RWPE1 (cell line): ENCODE measurements around the gene PEAK1.

ENCODE experiments used
- CTCF ChIA-PET: fragments of 350-600 bp; sonication (Branson Sonifier 250); formaldehyde crosslinking; extraction: SDS; loops from one replicate; lab custom pipeline; 2021; lab: Yijun Ruan, JAX
- POLR2A ChIA-PET: fragments of 400-600 bp; formaldehyde crosslinking; extraction: SDS; loops from one replicate; lab custom pipeline; 2020; ENCODE audit warnings: antibody characterized with exemption; ENCODE audit not compliant: low non-redundant PET; lab: Yijun Ruan, JAX
- DNase-seq: peaks from one replicate; pipeline ENCODE4 v3.0.0; 2012; ENCODE audit warnings: low spot score
- H3K27ac ChIP-seq: fragments of 450-650 bp; 2 replicates; pipeline ENCODE4 v1.5.1; 2017
- TF ChIP-seq, protein P1 (sequence below): fragments of 450-650 bp; conservative IDR thresholded peaks from 2 replicates; pipeline ENCODE4 v1.5.1; 2017; ENCODE audit warnings: low read depth, mild to moderate bottlenecking

Gene PEAK1

DNA sequence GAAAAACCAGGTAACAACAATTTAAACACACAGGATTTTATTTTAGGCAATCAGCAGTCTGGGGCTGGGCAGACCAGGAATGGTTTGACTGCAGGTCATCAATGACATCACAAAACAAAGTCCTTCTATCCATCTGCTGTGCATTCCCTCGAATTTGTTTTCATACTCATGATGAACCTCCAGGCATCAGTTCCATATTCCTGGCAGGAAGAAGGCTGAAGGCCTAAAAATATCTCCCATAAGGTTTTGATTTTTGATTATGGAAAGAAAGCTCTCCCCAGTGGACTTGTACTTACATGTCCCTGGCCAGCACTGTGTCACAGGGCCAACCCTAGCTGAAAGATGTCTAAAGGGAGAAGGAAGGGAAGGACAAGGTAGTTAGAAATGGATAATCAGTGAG is 107.4 kb downstream of the PEAK1 start:
- TF ChIP-seq, protein P1, sequence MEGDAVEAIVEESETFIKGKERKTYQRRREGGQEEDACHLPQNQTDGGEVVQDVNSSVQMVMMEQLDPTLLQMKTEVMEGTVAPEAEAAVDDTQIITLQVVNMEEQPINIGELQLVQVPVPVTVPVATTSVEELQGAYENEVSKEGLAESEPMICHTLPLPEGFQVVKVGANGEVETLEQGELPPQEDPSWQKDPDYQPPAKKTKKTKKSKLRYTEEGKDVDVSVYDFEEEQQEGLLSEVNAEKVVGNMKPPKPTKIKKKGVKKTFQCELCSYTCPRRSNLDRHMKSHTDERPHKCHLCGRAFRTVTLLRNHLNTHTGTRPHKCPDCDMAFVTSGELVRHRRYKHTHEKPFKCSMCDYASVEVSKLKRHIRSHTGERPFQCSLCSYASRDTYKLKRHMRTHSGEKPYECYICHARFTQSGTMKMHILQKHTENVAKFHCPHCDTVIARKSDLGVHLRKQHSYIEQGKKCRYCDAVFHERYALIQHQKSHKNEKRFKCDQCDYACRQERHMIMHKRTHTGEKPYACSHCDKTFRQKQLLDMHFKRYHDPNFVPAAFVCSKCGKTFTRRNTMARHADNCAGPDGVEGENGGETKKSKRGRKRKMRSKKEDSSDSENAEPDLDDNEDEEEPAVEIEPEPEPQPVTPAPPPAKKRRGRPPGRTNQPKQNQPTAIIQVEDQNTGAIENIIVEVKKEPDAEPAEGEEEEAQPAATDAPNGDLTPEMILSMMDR = no peak
- POLR2A ChIA-PET = no interaction called here
- H3K27ac ChIP-seq = no peak overlapping the region
- no peak for DNase-seq
- CTCF ChIA-PET = no interaction called here

DNA sequence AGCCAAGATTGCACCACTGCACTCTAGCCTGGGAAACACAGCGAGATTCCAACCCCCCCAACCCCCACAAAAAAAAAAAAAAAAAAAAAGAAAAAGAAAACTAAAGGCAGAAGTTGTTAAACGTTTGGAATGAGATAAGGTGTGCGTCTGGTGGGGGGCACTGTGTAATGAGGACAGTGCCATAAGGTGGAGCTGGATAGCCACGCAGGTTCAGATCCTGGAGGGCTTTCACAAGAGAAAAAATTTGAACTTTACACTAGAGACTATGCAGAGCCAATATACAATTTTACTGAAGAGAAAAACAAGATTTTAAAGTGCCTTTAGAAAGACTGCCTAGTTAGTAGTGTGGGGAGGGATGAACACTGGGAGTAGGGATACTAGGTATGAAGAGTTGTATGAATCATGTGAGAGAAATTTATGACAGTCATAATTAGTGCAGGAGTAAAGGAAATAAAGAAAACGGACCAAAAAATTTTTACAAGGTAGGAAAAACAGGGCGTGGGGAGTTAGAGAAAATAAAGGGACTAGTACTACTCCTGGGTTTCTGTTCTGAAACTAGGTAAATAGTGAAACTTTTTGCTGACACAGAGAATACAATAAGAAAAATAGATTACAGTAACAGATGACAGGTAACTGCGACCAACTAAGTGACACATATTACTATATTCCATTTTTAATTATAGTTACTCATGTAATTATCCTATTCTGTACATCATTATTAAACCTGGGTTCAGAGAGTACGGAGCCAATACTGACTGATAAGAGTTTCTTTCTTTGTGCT is 108.1 kb downstream of the PEAK1 start:
- H3K27ac ChIP-seq = no peak overlapping the region
- POLR2A ChIA-PET = no interaction called here
- CTCF ChIA-PET = no interaction called here
- TF ChIP-seq, protein P1 = no peak
- peak; percentile 24 for DNase-seq

DNA sequence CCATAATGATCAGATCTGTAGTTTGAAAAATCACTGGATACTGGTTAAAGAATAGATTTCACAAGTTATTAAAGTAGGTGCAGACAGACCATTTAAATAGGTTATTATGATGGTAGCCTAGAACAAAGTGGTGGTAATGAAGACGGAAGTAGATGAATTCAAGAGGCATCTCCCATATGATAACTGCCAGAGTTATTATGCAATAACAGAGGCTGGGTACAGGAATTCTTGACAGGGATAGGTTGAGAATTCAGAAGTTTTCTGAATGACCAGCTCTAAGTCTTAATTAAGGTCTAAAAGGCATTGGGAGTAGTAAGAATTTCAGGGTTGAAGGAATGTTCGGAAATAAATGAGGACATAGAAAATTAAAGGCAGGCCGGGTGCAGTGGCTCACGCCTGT is 108.9 kb downstream of the PEAK1 start:
- ChIA-PET CTCF (no interaction called here), POLR2A (no interaction called here)
- DNase-seq = no peak
- H3K27ac ChIP-seq = no peak overlapping the region
- TF ChIP-seq, protein P1 = no peak

- no peak overlapping the region for H3K27ac ChIP-seq
- POLR2A ChIA-PET = no interaction called here
- DNase-seq = no peak
- TF ChIP-seq, protein P1 = no peak
- CTCF ChIA-PET = no interaction called here
Observed at GRCh38 chr15:77309392-77309791, 110.5 kb downstream of the PEAK1 start.

DNA sequence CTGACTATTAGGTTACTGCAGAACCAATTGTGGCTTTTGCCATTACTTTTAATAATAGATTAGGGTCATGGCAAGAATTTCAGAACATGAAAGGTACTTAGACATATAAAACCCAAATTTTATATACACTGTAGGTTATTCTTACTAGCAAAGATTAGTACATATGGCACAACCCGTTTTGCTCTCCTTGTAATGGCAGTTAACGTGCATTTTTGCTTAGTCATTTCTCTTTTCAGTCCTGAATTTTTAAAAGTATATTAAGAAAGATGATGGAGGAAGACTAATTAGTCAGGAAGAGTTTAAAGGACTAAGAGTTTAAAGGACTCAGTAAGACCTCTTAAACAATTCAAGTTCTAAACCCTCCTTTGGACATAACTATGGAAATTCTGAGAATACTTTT is 114.0 kb downstream of the PEAK1 start:
- CTCF ChIA-PET = no interaction called here
- POLR2A ChIA-PET = no interaction called here
- TF ChIP-seq, protein P1 = no peak
- no peak for DNase-seq
- H3K27ac ChIP-seq = no peak overlapping the region

GRCh38 chr15:77296773-77297337 is 123.0 kb downstream of the PEAK1 start:
- TF ChIP-seq, protein P1 = no peak
- CTCF ChIA-PET = no interaction called here
- POLR2A ChIA-PET = no interaction called here
- no peak overlapping the region for H3K27ac ChIP-seq
- no peak for DNase-seq
